ENCODE data around the gene MX2.

GRCh38 chr21:41419921-41420862 is 58.4 kb downstream of the MX2 start:
- TF ChIP-seq POLR2A (IDR thresholded peaks at IDR 0.05): peak; percentile 3 to 26
- peak in 1 of 5 experiments; percentile 12 for TF ChIP-seq CTCF (IDR thresholded peaks at IDR 0.05)

Measured in tibial nerve (tissue), 3 donors.